Transverse colon (tissue), 4 donors: ENCODE data around the gene PINK1. TPM values are rescaled to one million over a fixed set of nuclear protein-coding genes. Genes with fewer than 3 reads are reported as not detected.

ENCODE experiments used
- DNase-seq: peaks from one replicate; pipeline ENCODE4 v3.0.0-alpha.2; 2019
- H3K27ac ChIP-seq, 4 donors: fragments of 200-600 bp; sonication (generic); 2 replicates each; pipeline ENCODE4 v1.5.1; 2016 to 2018; ENCODE audit warnings: inconsistent platforms in 4 of 4
- H3K27me3 ChIP-seq: fragments of 200-600 bp; sonication (generic); 2 replicates; pipeline ENCODE4 v1.5.1; 2017; ENCODE audit warnings: inconsistent platforms
- H3K36me3 ChIP-seq, 4 donors: fragments of 200-600 bp; sonication (generic); 2 replicates each; pipeline ENCODE4 v1.5.1; 2017 to 2019; ENCODE audit warnings: inconsistent platforms in 4 of 4
- H3K4me1 ChIP-seq, 4 donors: fragments of 200-600 bp; sonication (generic); 2 replicates each; pipeline ENCODE4 v1.5.1; 2017 to 2020; ENCODE audit warnings: inconsistent platforms in 4 of 4
- H3K4me3 ChIP-seq, 4 donors: fragments of 200-600 bp; sonication (generic); 1 replicate in 1 of 4; 2 replicates in 3 of 4; pipeline versions ENCODE4 v1.5.1 to v1.6.1; 2017 to 2019; ENCODE audit warnings: inconsistent platforms in 4 of 4
- H3K9me3 ChIP-seq, 2 donors: fragments of 200-600 bp; sonication (generic); 2 replicates each; pipeline ENCODE4 v1.5.1; 2017 to 2019; ENCODE audit warnings: inconsistent platforms in 2 of 2
- EP300 ChIP-seq: sonication (generic); formaldehyde crosslinking; IDR thresholded peaks from one replicate; pipeline ENCODE4 v1.6.1; 2017; ENCODE audit warnings: antibody characterized with exemption, low read depth
- POLR2A ChIP-seq: fragments of 450-650 bp; IDR thresholded peaks from one replicate; pipeline ENCODE4 v1.6.1; 2016; ENCODE audit warnings: antibody characterized with exemption, mild to moderate bottlenecking, moderate library complexity
- POLR2AphosphoS5 ChIP-seq, 3 donors: sonication (generic); formaldehyde crosslinking; IDR thresholded peaks; one replicate each; pipeline ENCODE4 v1.6.1; 2016; ENCODE audit warnings: antibody characterized with exemption in 3 of 3
- WGBS, 2 donors: methylation state at CpG; one replicate each; pipeline ENCODE4 v1.1.5; 2018; ENCODE audit warnings: low coverage in 1 of 2; 5-methylcytosine and 5-hydroxymethylcytosine counted together
- in situ Hi-C, 4 donors: fragments of 200-750 bp; cut with MboI; loops; one replicate each; pipeline versions ENCODE4 v1.15.0 to v1.15.1; 2017; ENCODE audit warnings: low sequenced_read_pairs in 3 of 4, low pct_ligation_motif_present in 1 of 4, low pct_unique_long_range_greater_than_20kb in 1 of 4
- intact Hi-C: fragments of 100-400 bp; cut with DNase I; formaldehyde crosslinking; loops from one replicate; pipeline ENCODE4 v1.15.1; 2023; ENCODE audit warnings: low total_unique reads
- total RNA-seq, 4 donors: library from RNA; depleted of rRNA; stranded (reverse); fragments of >200 nt; gene quantifications; one replicate each; pipeline ENCODE4 v1.1.0, GENCODE V29; 2016
- TF ChIP-seq, protein P1 (sequence below), 5 experiments: fragments of 200-600 bp in 3 of 5; fragments of 450-650 bp in 2 of 5; sonication (generic) in 3 of 5; IDR thresholded peaks; 1 replicate in 2 of 5; 2 replicates in 3 of 5; pipeline ENCODE4 v1.5.1; 2016 to 2017; ENCODE audit warnings: antibody characterized with exemption in 5 of 5, inconsistent platforms in 3 of 5, mild to moderate bottlenecking in 2 of 5, moderate library complexity in 1 of 5

PINK1 gene
- total RNA-seq, 4 donors from 2014 or later: 122 to 235 (median 192) TPM

DNA sequence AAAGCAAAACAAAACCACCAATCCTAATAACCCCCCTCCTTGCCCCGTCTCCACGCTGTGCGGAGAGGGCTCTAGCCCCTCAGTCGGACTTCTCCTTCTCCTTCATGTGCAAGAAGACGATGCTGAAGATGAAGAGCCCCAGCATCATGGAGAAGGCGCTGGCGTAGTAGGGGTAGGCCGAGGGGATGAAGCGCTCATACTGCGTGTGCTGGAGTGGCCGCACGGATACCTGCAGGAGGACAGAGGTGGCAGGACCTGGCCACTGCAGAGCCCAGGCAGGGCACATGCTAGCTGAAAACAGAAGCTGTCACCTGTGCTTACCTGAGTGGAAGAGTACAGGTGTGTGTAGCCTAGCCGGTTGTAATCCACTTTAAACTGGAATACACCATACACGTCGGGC, 19.0 kb downstream of the PINK1 start:
- no peaks in the 10 kb centered on the region for H3K9me3 ChIP-seq
- H3K36me3 ChIP-seq: peaks cover 0 to 72% (median 31%) of the 10 kb centered on the region in 4 donors
- 96% methylated on average over 15 of the region's 15 CpGs; no CpG with 5 or more reads in 1 of the 2 donors for WGBS, 2 donors
- H3K4me3 ChIP-seq: no peak overlapping the region
- intact Hi-C loops: no loop called here
- no peaks in the 10 kb centered on the region for H3K27me3 ChIP-seq
- DNase-seq: no peak
- TF ChIP-seq, protein P1, sequence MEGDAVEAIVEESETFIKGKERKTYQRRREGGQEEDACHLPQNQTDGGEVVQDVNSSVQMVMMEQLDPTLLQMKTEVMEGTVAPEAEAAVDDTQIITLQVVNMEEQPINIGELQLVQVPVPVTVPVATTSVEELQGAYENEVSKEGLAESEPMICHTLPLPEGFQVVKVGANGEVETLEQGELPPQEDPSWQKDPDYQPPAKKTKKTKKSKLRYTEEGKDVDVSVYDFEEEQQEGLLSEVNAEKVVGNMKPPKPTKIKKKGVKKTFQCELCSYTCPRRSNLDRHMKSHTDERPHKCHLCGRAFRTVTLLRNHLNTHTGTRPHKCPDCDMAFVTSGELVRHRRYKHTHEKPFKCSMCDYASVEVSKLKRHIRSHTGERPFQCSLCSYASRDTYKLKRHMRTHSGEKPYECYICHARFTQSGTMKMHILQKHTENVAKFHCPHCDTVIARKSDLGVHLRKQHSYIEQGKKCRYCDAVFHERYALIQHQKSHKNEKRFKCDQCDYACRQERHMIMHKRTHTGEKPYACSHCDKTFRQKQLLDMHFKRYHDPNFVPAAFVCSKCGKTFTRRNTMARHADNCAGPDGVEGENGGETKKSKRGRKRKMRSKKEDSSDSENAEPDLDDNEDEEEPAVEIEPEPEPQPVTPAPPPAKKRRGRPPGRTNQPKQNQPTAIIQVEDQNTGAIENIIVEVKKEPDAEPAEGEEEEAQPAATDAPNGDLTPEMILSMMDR (IDR thresholded peaks at IDR 0.05): no peak
- TF ChIP-seq EP300 (no peak), POLR2A (no peak), POLR2AphosphoS5 (IDR thresholded peaks at IDR 0.05) (no peak)
- H3K27ac ChIP-seq: no peak overlapping the region
- no peaks in the 10 kb centered on the region for H3K4me1 ChIP-seq
- in situ Hi-C loops: no loop called here

DNA sequence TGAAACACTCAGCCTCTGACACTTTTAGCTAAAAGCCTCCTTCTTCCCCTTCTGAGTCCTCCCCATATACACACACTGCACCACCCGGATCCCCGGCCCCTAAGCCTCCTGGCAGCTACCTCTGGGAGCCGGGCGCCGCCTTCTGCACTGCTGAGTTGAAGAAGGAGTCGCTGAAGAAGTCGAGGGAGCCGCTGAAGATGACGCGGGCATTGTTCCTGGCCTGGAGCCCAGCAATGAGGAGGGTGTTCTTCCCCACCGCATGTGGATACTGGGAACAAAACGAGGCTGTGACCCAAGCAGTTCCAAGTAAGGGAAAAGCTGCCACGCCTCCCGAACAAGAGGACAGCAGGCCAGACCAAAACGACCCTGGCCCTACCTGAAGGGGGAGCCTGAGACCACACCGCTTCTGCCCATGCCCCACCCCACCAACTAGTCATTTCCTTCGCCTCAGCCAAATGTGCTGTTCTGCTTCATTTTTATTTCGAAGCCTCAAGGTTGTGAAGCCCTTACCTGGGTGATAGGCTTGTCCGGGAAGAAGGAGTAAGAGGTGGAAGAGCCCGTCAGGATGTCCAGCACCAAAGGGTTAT, 20.9 kb downstream of the PINK1 start:
- Histone ChIP-seq H3K4me1 (peaks cover 0 to 3% (median under 1%) of the 10 kb centered on the region in 4 donors), H3K36me3 (peaks cover 0 to 55% (median 24%) of the 10 kb centered on the region in 4 donors), H3K27me3 (no peaks in the 10 kb centered on the region), H3K9me3 (no peaks in the 10 kb centered on the region), H3K27ac (no peak overlapping the region), H3K4me3 (no peak overlapping the region)
- peak in 1 of 3 donors; percentile 4 for TF ChIP-seq POLR2AphosphoS5 (IDR thresholded peaks at IDR 0.05)
- TF ChIP-seq, protein P1 (IDR thresholded peaks at IDR 0.05): no peak
- no peak for TF ChIP-seq EP300
- no peak for TF ChIP-seq POLR2A
- intact Hi-C loops (no loop called here), in situ Hi-C loops (no loop called here)
- 84% methylated on average over 20 of the region's 20 CpGs; no CpG with 5 or more reads in 1 of the 2 donors for WGBS, 2 donors
- no peak for DNase-seq

DNA sequence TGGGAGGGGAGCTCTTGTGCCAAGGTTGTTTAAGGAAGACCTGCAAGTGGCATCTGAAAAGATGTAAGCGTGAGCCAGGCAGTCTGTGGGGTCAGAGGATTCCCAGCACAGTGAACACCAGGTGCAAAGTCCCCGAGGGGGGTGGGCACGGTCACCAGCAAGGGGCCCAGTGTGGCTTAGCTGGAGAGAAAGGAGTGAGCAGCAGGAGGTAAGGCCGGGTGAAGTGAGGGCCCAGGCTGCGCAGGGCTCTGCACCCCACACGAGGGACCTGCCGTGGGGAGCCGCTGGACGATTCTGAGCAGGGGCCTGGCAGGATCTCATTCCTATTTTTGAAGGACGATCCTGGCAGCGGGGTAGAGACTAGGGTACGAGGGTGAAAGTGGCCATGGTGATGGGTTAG, 23.8 kb downstream of the PINK1 start:
- in situ Hi-C loops: no loop called here
- H3K4me3 ChIP-seq: no peak overlapping the region
- H3K9me3 ChIP-seq: no peaks in the 10 kb centered on the region
- no peak overlapping the region for H3K27ac ChIP-seq
- no peaks in the 10 kb centered on the region for H3K27me3 ChIP-seq
- H3K4me1 ChIP-seq: peaks cover 11 to 19% (median 17%) of the 10 kb centered on the region in 4 donors
- peaks cover 0 to 44% (median 17%) of the 10 kb centered on the region in 4 donors for H3K36me3 ChIP-seq
- TF ChIP-seq POLR2AphosphoS5 (IDR thresholded peaks at IDR 0.05) (no peak), POLR2A (no peak), EP300 (no peak)
- TF ChIP-seq, protein P1 (IDR thresholded peaks at IDR 0.05): no peak
- 88 to 100% methylated on average over 1 to 12 of the region's 12 CpGs for WGBS, 2 donors
- no peak for DNase-seq
- intact Hi-C loops: no loop called here

DNA sequence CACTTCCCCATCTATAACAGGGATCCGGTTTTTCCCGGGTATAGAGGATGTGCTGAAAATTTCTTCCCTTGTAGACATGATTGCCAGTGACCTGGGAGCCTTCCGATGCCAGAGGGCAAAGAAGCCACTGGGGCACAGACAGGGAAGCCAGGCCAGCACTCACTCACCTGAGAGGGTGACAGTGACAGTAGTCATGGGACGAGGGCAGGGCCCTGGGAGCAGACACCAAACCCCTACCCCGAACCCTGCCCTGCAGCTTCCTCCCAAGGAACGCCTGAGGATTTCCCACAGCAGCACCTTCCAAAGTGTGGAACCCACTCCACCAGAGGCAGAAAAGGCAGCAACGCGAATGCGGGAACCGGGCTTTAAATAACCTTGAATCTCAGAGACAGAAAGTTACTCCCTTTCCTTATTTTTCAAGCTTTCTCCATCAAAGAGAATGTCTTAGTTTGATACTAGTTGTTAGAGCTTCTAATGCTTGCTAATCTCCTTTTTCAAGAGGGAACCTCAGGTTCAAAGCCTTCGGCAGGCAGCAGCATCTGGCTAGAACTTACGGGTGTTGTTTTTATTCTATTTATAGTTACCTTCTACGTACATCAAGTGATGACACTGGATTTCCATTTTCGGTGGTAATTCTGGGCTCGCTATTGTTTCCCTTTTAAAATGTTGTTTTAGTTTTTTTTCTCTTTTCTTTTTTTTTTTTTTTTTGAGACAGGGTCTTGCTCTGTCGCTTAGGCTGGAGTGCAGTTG, 25.1 kb downstream of the PINK1 start:
- no peak overlapping the region for H3K27ac ChIP-seq
- TF ChIP-seq POLR2AphosphoS5 (IDR thresholded peaks at IDR 0.05) (no peak), POLR2A (no peak), EP300 (no peak)
- TF ChIP-seq, protein P1 (IDR thresholded peaks at IDR 0.05): no peak
- intact Hi-C loops (no loop called here), in situ Hi-C loops (no loop called here)
- WGBS, 2 donors: 75 to 84% methylated on average over 6 to 16 of the region's 16 CpGs
- H3K4me3 ChIP-seq: no peak overlapping the region
- H3K27me3 ChIP-seq: no peaks in the 10 kb centered on the region
- DNase-seq: no peak
- H3K4me1 ChIP-seq: peaks cover 11 to 22% (median 19%) of the 10 kb centered on the region in 4 donors
- no peaks in the 10 kb centered on the region for H3K9me3 ChIP-seq
- H3K36me3 ChIP-seq: peaks cover 0 to 31% (median 12%) of the 10 kb centered on the region in 4 donors
